ENCODE results near the gene WDR41.

The WDR41 gene

GRCh38 chr5:77461287-77461686, 30.8 kb downstream of the WDR41 start:
- Histone ChIP-seq H2AK5ac (ENCODE audit: low read length) (no peak overlapping the region), H3K9ac (ENCODE audit: low read length) (no peak overlapping the region), H3K79me1 (ENCODE audit: low read length) (no peaks in the 10 kb centered on the region), H3K4me3 (ENCODE audit: low read length) (no peak overlapping the region), H4K5ac (ENCODE audit: low read length) (no peak overlapping the region), H3K4me1 (ENCODE audit: control insufficient read depth, low read depth, low read length) (no peaks in the 10 kb centered on the region), H3K23ac (ENCODE audit: low read length) (no peak overlapping the region), H3K36me3 (ENCODE audit: control insufficient read depth, insufficient read depth, low read length) (no peaks in the 10 kb centered on the region), H4K8ac (ENCODE audit: low read depth, low read length) (no peak overlapping the region), H3K4ac (ENCODE audit: low read depth, low read length) (no peak overlapping the region), H3K56ac (ENCODE audit: low read length) (no peak overlapping the region), H3K27me3 (ENCODE audit: insufficient read depth, low read length, poor library complexity) (no peaks in the 10 kb centered on the region), H3K27ac (ENCODE audit: low read depth, low read length) (no peak overlapping the region), H3K18ac (ENCODE audit: low read length) (no peak overlapping the region), H2BK15ac (replicated peaks; ENCODE audit: low read depth) (no peak overlapping the region), H3K4me2 (ENCODE audit: low read length) (no peak overlapping the region), H2BK120ac (ENCODE audit: low read depth, low read length) (no peak overlapping the region), H3K79me2 (ENCODE audit: control insufficient read depth, insufficient read depth, low read length) (no peaks in the 10 kb centered on the region), H2BK5ac (ENCODE audit: low read length) (no peak overlapping the region)
- no CpG with 5 or more reads among the region's 5 CpGs for WGBS (ENCODE audit: extremely low coverage, insufficient coverage, low lambda C conversion rate)
- no peak for DNase-seq

GRCh38 chr5:77454123-77454522, 38.0 kb downstream of the WDR41 start:
- H3K4ac ChIP-seq (ENCODE audit: low read depth, low read length): no peak overlapping the region
- H4K8ac ChIP-seq (ENCODE audit: low read depth, low read length): no peak overlapping the region
- no peak overlapping the region for H3K23ac ChIP-seq (ENCODE audit: low read length)
- no CpG with 5 or more reads among the region's 3 CpGs for WGBS (ENCODE audit: extremely low coverage, insufficient coverage, low lambda C conversion rate)
- DNase-seq: peak; percentile 3
- H2BK120ac ChIP-seq (ENCODE audit: low read depth, low read length): no peak overlapping the region
- no peak overlapping the region for H3K4me3 ChIP-seq (ENCODE audit: low read length)
- no peak overlapping the region for H4K5ac ChIP-seq (ENCODE audit: low read length)
- H3K27ac ChIP-seq (ENCODE audit: low read depth, low read length): no peak overlapping the region
- no peak overlapping the region for H2BK5ac ChIP-seq (ENCODE audit: low read length)
- H3K79me2 ChIP-seq (ENCODE audit: control insufficient read depth, insufficient read depth, low read length): no peaks in the 10 kb centered on the region
- no peak overlapping the region for H3K4me2 ChIP-seq (ENCODE audit: low read length)
- no peak overlapping the region for H3K18ac ChIP-seq (ENCODE audit: low read length)
- H3K36me3 ChIP-seq (ENCODE audit: control insufficient read depth, insufficient read depth, low read length): peaks cover 3% of the 10 kb centered on the region
- no peaks in the 10 kb centered on the region for H3K27me3 ChIP-seq (ENCODE audit: insufficient read depth, low read length, poor library complexity)
- H2BK15ac ChIP-seq (replicated peaks; ENCODE audit: low read depth): no peak overlapping the region
- H3K56ac ChIP-seq (ENCODE audit: low read length): no peak overlapping the region
- H3K9ac ChIP-seq (ENCODE audit: low read length): no peak overlapping the region
- no peak overlapping the region for H2AK5ac ChIP-seq (ENCODE audit: low read length)
- H3K4me1 ChIP-seq (ENCODE audit: control insufficient read depth, low read depth, low read length): no peaks in the 10 kb centered on the region
- no peaks in the 10 kb centered on the region for H3K79me1 ChIP-seq (ENCODE audit: low read length)

GRCh38 chr5:77452351-77452750, 39.8 kb downstream of the WDR41 start:
- no peak for DNase-seq
- Histone ChIP-seq H3K4ac (ENCODE audit: low read depth, low read length) (no peak overlapping the region), H3K36me3 (ENCODE audit: control insufficient read depth, insufficient read depth, low read length) (peaks cover 3% of the 10 kb centered on the region), H4K5ac (ENCODE audit: low read length) (no peak overlapping the region), H2BK5ac (ENCODE audit: low read length) (no peak overlapping the region), H2AK5ac (ENCODE audit: low read length) (no peak overlapping the region), H3K27me3 (ENCODE audit: insufficient read depth, low read length, poor library complexity) (no peaks in the 10 kb centered on the region), H2BK15ac (replicated peaks; ENCODE audit: low read depth) (no peak overlapping the region), H3K4me3 (ENCODE audit: low read length) (no peak overlapping the region), H3K4me1 (ENCODE audit: control insufficient read depth, low read depth, low read length) (no peaks in the 10 kb centered on the region), H3K27ac (ENCODE audit: low read depth, low read length) (no peak overlapping the region), H3K18ac (ENCODE audit: low read length) (no peak overlapping the region), H3K56ac (ENCODE audit: low read length) (no peak overlapping the region), H3K79me2 (ENCODE audit: control insufficient read depth, insufficient read depth, low read length) (no peaks in the 10 kb centered on the region), H3K79me1 (ENCODE audit: low read length) (no peaks in the 10 kb centered on the region), H3K4me2 (ENCODE audit: low read length) (no peak overlapping the region), H2BK120ac (ENCODE audit: low read depth, low read length) (no peak overlapping the region), H3K9ac (ENCODE audit: low read length) (no peak overlapping the region), H4K8ac (ENCODE audit: low read depth, low read length) (no peak overlapping the region), H3K23ac (ENCODE audit: low read length) (no peak overlapping the region)
- no CpG with 5 or more reads among the region's 1 CpG for WGBS (ENCODE audit: extremely low coverage, insufficient coverage, low lambda C conversion rate)

GRCh38 chr5:77449981-77450380, 42.1 kb downstream of the WDR41 start:
- DNase-seq: no peak
- Histone ChIP-seq H3K79me1 (ENCODE audit: low read length) (no peaks in the 10 kb centered on the region), H3K79me2 (ENCODE audit: control insufficient read depth, insufficient read depth, low read length) (no peaks in the 10 kb centered on the region), H3K4ac (ENCODE audit: low read depth, low read length) (no peak overlapping the region), H2BK15ac (replicated peaks; ENCODE audit: low read depth) (no peak overlapping the region), H3K4me3 (ENCODE audit: low read length) (no peak overlapping the region), H3K4me1 (ENCODE audit: control insufficient read depth, low read depth, low read length) (no peaks in the 10 kb centered on the region), H4K8ac (ENCODE audit: low read depth, low read length) (no peak overlapping the region), H2BK120ac (ENCODE audit: low read depth, low read length) (no peak overlapping the region), H2BK5ac (ENCODE audit: low read length) (no peak overlapping the region), H3K23ac (ENCODE audit: low read length) (no peak overlapping the region), H3K27ac (ENCODE audit: low read depth, low read length) (no peak overlapping the region), H4K5ac (ENCODE audit: low read length) (no peak overlapping the region), H3K27me3 (ENCODE audit: insufficient read depth, low read length, poor library complexity) (no peaks in the 10 kb centered on the region), H2AK5ac (ENCODE audit: low read length) (no peak overlapping the region), H3K56ac (ENCODE audit: low read length) (no peak overlapping the region), H3K36me3 (ENCODE audit: control insufficient read depth, insufficient read depth, low read length) (peaks cover 3% of the 10 kb centered on the region), H3K9ac (ENCODE audit: low read length) (no peak overlapping the region), H3K18ac (ENCODE audit: low read length) (no peak overlapping the region), H3K4me2 (ENCODE audit: low read length) (no peak overlapping the region)
- WGBS (ENCODE audit: extremely low coverage, insufficient coverage, low lambda C conversion rate): no CpG with 5 or more reads among the region's 2 CpGs

- H3K4me1 ChIP-seq (ENCODE audit: control insufficient read depth, low read depth, low read length): no peaks in the 10 kb centered on the region
- no peak overlapping the region for H3K4ac ChIP-seq (ENCODE audit: low read depth, low read length)
- no peak overlapping the region for H3K56ac ChIP-seq (ENCODE audit: low read length)
- H3K36me3 ChIP-seq (ENCODE audit: control insufficient read depth, insufficient read depth, low read length): peaks cover 3% of the 10 kb centered on the region
- H4K8ac ChIP-seq (ENCODE audit: low read depth, low read length): no peak overlapping the region
- WGBS (ENCODE audit: extremely low coverage, insufficient coverage, low lambda C conversion rate): no CpG with 5 or more reads among the region's 1 CpG
- H3K27me3 ChIP-seq (ENCODE audit: insufficient read depth, low read length, poor library complexity): no peaks in the 10 kb centered on the region
- H4K5ac ChIP-seq (ENCODE audit: low read length): no peak overlapping the region
- no peak overlapping the region for H3K4me2 ChIP-seq (ENCODE audit: low read length)
- H2BK120ac ChIP-seq (ENCODE audit: low read depth, low read length): no peak overlapping the region
- no peak overlapping the region for H3K27ac ChIP-seq (ENCODE audit: low read depth, low read length)
- no peak overlapping the region for H2AK5ac ChIP-seq (ENCODE audit: low read length)
- H2BK15ac ChIP-seq (replicated peaks; ENCODE audit: low read depth): no peak overlapping the region
- no peak overlapping the region for H2BK5ac ChIP-seq (ENCODE audit: low read length)
- no peaks in the 10 kb centered on the region for H3K79me2 ChIP-seq (ENCODE audit: control insufficient read depth, insufficient read depth, low read length)
- no peak overlapping the region for H3K9ac ChIP-seq (ENCODE audit: low read length)
- H3K4me3 ChIP-seq (ENCODE audit: low read length): no peak overlapping the region
- no peak overlapping the region for H3K23ac ChIP-seq (ENCODE audit: low read length)
- H3K79me1 ChIP-seq (ENCODE audit: low read length): no peaks in the 10 kb centered on the region
- no peak overlapping the region for H3K18ac ChIP-seq (ENCODE audit: low read length)
- no peak for DNase-seq
Observed at GRCh38 chr5:77449277-77449676, 42.8 kb downstream of the WDR41 start.

- Histone ChIP-seq H2BK5ac (ENCODE audit: low read length) (no peak overlapping the region), H3K56ac (ENCODE audit: low read length) (no peak overlapping the region), H3K18ac (ENCODE audit: low read length) (no peak overlapping the region), H4K8ac (ENCODE audit: low read depth, low read length) (no peak overlapping the region), H3K36me3 (ENCODE audit: control insufficient read depth, insufficient read depth, low read length) (peaks cover 3% of the 10 kb centered on the region), H3K23ac (ENCODE audit: low read length) (no peak overlapping the region), H2AK5ac (ENCODE audit: low read length) (no peak overlapping the region), H3K79me2 (ENCODE audit: control insufficient read depth, insufficient read depth, low read length) (no peaks in the 10 kb centered on the region), H3K27me3 (ENCODE audit: insufficient read depth, low read length, poor library complexity) (no peaks in the 10 kb centered on the region), H3K27ac (ENCODE audit: low read depth, low read length) (no peak overlapping the region), H3K4me2 (ENCODE audit: low read length) (no peak overlapping the region), H4K5ac (ENCODE audit: low read length) (no peak overlapping the region), H2BK15ac (replicated peaks; ENCODE audit: low read depth) (no peak overlapping the region), H3K4ac (ENCODE audit: low read depth, low read length) (no peak overlapping the region), H3K79me1 (ENCODE audit: low read length) (no peaks in the 10 kb centered on the region), H3K4me1 (ENCODE audit: control insufficient read depth, low read depth, low read length) (no peaks in the 10 kb centered on the region), H3K4me3 (ENCODE audit: low read length) (no peak overlapping the region), H2BK120ac (ENCODE audit: low read depth, low read length) (no peak overlapping the region), H3K9ac (ENCODE audit: low read length) (no peak overlapping the region)
- no CpG with 5 or more reads among the region's 1 CpG for WGBS (ENCODE audit: extremely low coverage, insufficient coverage, low lambda C conversion rate)
- no peak for DNase-seq
Observed at GRCh38 chr5:77448831-77449230, 43.3 kb downstream of the WDR41 start.
